ELF-1 (cell line): Measurements from ENCODE around the gene DUSP28.
"Not testable (repeated sequence)": the region's sequence is repeated elsewhere in the genome, so short reads cannot be mapped to it uniquely, and the experiment has no call there.

Experiments
- DNase-seq: peaks from one replicate; pipeline ENCODE4 v3.0.0-alpha.2; 2016; ENCODE audit warnings: low read depth, low spot score

DUSP28 gene

DNA sequence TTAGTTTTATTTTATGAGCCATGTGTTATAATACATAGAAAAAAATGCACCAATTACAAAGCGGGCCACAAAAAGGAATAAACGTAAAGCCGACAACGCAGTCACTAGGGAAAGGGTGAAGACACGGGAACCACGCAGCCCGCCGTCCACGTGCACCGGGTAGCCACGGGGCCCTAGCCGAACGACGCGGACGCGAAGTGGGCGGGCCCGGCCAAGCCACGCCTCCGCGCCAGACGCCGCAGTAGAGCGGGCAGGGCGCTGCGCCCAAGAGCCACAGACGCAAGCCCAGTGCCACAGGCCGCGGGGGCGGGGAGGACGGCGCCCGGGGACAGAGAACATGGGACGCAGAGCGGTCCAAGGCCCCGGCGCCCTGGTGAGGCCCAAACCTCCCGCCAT is at the start of gene DUSP28:
TSS of gene DUSP28 (plus strand) at position 274 of the 396 bp plus-strand sequence. CDS start 328 bp downstream, outside the sequence.
- DNase-seq, result peak; percentile 82

DNA sequence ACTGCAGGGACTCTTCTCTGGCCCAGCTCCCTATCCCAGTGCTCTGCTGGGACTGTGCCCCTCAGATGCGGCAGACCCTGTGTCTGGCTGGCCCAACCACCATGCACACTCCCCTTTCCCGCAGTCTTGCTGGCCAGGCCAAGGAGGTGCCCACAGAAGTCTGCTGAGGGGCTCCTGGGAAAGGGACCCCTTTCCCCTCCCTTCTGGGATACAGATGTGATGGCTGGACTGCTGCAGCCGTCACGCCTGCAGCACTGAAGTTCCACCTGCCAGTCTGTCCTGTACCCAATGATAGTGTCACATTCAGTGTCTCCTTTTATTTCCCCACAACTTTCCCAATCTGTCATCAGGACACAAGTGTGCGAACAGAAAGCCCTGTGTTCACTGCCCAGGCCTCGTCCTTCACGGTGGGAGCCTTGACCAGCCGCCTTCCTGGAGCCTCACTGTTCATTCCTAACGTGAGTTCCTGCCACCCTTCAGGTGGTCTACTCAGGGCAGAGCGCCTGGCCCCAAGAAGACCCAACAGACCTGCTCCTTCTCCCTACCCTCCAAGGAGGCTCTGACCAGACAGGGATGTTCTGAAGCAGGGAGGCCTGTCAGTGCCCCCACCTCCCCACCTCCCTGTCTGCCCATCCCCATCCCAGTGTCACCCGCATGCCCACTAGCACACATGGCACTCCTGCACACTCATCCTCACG is 49.5 kb upstream of the DUSP28 start:
- DNase-seq, result no peak

DNA sequence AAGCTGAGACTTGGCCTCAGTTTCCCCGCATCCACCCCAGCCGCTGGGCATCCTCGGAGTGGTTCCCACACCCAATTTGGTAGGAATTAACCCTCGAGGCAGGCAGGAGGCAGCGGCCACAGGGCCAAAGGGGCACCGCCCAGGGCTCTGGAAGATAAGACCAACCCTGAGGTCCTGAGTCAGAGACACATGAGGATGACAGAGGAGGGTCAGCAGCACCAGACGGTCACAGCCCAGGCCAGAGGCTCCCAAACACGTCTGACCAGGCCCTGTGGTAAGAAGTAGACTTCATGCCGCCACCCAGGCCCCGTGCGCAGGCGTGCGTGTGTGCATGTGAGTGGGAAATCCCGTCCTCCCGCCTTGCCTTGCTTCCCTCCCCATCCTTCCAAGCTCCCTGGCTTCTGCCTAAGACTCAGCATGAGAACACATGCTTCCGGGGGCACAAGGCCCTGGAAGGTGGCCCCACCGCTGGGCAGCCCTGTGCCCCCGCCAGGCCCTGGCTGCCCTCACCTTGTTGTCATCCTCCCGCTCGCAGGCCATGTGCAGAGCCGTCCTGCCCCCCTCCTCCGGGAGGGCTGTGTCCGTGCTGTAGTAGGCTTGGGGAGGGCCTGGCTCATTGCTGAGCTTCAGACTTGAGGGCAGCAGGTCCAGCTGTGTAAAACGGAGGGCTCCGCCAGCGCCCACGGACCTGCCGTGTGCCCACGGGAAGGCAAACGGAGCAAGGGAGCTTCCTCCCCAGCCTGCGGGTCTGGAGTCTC is 48.6 kb upstream of the DUSP28 start:
- no peak for DNase-seq

- no peak for DNase-seq
Measured at GRCh38 chr2:240512109-240512485, 48.1 kb upstream of the DUSP28 start.

DNA sequence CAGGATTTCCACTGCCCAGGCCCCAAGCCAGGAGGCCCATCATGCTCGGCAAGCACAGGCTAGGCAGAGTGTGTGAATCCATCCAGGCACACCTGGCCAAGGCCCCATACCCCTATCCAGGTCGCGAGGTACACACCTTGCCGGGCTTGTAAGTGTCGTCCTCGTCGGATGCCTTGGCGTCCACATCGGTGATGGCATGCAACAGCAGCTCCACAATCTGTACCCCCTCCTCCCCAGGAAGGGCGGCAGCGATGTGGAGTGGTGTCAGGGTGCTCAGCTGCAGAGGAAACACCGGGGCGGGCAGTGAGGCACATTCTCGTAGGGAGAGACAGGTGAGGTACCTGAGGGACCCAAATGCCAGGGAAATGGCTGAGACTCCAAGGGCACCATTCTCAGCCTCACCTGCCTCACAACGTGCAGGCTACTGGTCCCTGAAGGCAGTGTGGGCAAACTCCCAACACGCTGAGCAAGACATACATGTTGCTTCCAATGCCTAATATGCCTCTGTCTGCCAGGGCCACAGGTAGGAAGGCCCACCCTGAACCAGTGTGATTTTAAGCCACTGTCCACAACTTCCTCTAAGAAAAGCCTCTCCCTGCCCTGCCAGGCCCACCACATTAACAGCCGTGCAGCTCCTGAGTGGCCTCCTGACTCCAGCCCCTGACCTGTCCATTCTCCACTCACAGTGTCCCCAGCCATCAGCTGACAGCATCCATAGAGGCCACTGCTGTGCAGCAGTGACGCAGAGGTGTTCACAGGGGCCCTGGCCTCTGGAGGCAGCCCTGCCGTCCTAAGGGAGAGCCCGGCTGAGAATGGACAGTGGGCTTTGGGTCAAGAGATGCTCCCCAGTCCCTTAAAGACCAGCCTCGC is 47.3 kb upstream of the DUSP28 start:
- DNase-seq, result no peak

DNA sequence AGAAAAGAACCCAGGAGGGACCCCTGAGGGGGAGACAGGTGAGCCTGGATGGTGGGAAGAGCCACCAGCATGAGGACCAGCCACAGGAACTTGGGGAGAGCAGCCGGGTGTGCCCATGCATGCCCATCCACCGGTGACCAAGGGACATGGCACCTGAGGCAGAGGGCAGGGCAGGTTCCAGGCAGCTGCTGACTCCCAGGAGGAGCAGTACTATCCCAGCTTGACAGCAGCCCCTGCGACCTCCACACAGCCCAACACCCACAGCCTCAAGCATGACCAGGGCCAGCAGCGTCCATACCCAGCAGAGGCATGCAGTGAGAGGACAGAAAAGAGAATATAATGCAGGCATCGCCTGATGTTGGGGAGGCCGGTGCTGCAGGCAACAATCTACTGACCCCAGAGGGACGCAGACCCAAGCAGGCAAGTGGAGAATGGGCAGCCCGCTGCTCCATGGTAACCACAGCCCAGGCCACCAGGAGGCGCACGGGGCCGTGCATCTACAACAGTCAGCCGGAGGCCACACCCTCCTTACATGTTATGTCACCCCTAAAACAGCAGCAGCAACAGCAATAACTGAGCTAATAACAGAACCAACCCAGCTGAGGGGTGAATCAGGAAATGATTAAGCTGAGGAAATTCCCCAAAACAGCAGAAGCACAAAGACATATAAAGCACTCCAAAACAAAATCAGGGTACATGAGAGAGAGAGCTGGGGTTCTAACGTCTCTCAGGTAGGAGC is 46.4 kb upstream of the DUSP28 start:
- peak; percentile 78 for DNase-seq

GRCh38 chr2:240514631-240515030 is 45.5 kb upstream of the DUSP28 start:
- no peak for DNase-seq

DNA sequence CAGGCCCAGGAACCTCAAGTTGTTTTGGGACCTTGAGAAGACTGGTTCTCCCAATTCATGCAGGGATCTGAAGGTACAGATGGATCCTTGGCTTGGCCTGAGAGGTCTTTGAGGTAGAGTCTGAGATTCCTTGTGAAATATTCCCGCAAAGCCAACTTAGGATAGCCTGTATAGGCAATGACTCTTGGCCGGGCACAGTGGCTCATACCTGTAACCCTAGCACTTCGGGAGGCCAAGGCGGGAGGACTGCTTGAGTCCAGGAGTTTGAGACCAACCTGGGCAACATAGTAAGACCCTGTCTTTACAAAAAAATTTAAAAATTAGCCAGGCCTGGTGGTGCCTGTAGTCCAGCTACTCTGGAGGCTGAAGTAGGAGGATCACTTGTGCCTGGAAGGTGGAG is 42.8 kb upstream of the DUSP28 start:
- DNase-seq, result no peak

GRCh38 chr2:240518981-240519380 is 41.2 kb upstream of the DUSP28 start:
- DNase-seq, result no peak

GRCh38 chr2:240519396-240520129 is 40.6 kb upstream of the DUSP28 start:
- DNase-seq, result no peak

- DNase-seq, result peak; percentile 36
Measured at GRCh38 chr2:240520130-240520973, 39.8 kb upstream of the DUSP28 start.

- DNase-seq, result no peak
Measured at GRCh38 chr2:240520974-240521350, 39.2 kb upstream of the DUSP28 start.

- DNase-seq, result not testable (repeated sequence)
Measured at GRCh38 chr2:240521885-240522284, 38.3 kb upstream of the DUSP28 start.

- no peak for DNase-seq
Measured at GRCh38 chr2:240522406-240522805, 37.8 kb upstream of the DUSP28 start.

GRCh38 chr2:240523451-240524281 is 36.5 kb upstream of the DUSP28 start:
- no peak for DNase-seq

GRCh38 chr2:240524963-240525718 is 35.0 kb upstream of the DUSP28 start:
- no peak for DNase-seq

GRCh38 chr2:240525802-240526201 is 34.4 kb upstream of the DUSP28 start:
- DNase-seq, result no peak

DNA sequence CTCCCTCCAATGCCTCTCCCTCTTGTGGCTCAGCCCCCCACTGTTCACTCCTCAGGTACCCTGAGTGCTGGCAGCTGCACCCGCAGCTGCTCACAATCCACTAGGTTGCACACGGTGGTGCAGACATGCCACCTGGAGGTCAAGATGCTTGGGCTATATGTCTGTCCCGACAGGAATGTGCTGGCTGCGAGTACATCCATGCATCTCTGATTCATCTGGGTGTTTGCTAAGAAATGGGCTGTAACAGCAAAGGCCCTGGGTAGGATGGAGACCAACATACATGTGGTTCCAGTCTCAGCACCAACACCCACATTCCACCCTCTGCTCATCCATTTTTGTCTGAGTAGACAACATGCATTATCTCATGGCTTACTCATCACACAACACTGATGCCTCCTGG is 33.6 kb upstream of the DUSP28 start:
- DNase-seq, result no peak
